GM23338 (cell line): Measurements from ENCODE around the gene CFAP251. TPM values are rescaled to one million over a fixed set of nuclear protein-coding genes. Genes with fewer than 3 reads are reported as not detected.

ENCODE experiments used
- ATAC-seq: fragments of 200-7000 bp; cut with Tn5 transposase; 3 replicates; pipeline ENCODE4 v1.9.1; 2020
- DNase-seq: peaks from one replicate; pipeline ENCODE4 v3.0.0-alpha.2; 2015; ENCODE audit warnings: low spot score
- H2AFZ ChIP-seq: fragments of 200-600 bp; sonication (generic); 2 replicates; pipeline ENCODE4 v1.8.0; 2016; ENCODE audit warnings: antibody characterized with exemption, mild to moderate bottlenecking, moderate library complexity
- H3F3A ChIP-seq: fragments of 200-600 bp; sonication (generic); replicated peaks from 2 replicates; pipeline ENCODE4 v1.8.0; 2017; ENCODE audit warnings: antibody characterized with exemption, mixed run types, low read depth
- H3K27ac ChIP-seq: fragments of 200-600 bp; sonication (generic); 2 replicates; pipeline ENCODE4 v1.6.1; 2016; ENCODE audit warnings: low read depth
- H3K27me3 ChIP-seq: fragments of 200-600 bp; sonication (generic); 2 replicates; pipeline ENCODE4 v1.8.0; 2016; ENCODE audit warnings: mild to moderate bottlenecking, mixed run types, moderate library complexity; ENCODE audit not compliant: insufficient read depth
- H3K36me3 ChIP-seq: fragments of 200-600 bp; sonication (generic); 2 replicates; pipeline ENCODE4 v1.8.0; 2016; ENCODE audit warnings: mild to moderate bottlenecking; ENCODE audit not compliant: insufficient read depth
- H3K4me1 ChIP-seq: fragments of 200-600 bp; sonication (generic); 2 replicates; pipeline ENCODE4 v1.8.0; 2016; ENCODE audit warnings: mild to moderate bottlenecking, moderate library complexity; ENCODE audit not compliant: insufficient read depth
- H3K4me2 ChIP-seq: fragments of 200-600 bp; sonication (generic); 2 replicates; pipeline ENCODE4 v1.7.1; 2017; ENCODE audit warnings: mixed run types
- H3K4me3 ChIP-seq: fragments of 200-600 bp; sonication (generic); 2 replicates; pipeline ENCODE4 v1.6.1; 2016; ENCODE audit warnings: mixed run types
- H3K79me2 ChIP-seq: fragments of 200-600 bp; sonication (generic); replicated peaks from 2 replicates; pipeline ENCODE4 v1.8.0; 2017; ENCODE audit warnings: mild to moderate bottlenecking; ENCODE audit not compliant: insufficient read depth
- H3K9me2 ChIP-seq: fragments of 200-600 bp; sonication (generic); 2 replicates; pipeline ENCODE4 v1.8.0; 2017; ENCODE audit not compliant: insufficient read depth
- H4K20me1 ChIP-seq: fragments of 200-600 bp; sonication (generic); replicated peaks from 2 replicates; pipeline ENCODE4 v1.8.0; 2017; ENCODE audit warnings: mild to moderate bottlenecking; ENCODE audit not compliant: insufficient read depth
- H3K27ac Mint-ChIP-seq: 2 replicates; pipeline ENCODE4 v1.8.0; 2020; ENCODE audit warnings: inconsistent platforms, mild to moderate bottlenecking, moderate library complexity, mixed read lengths
- H3K27me3 Mint-ChIP-seq: 3 replicates; pipeline ENCODE4 v1.8.0; 2022; ENCODE audit warnings: low read depth, mild to moderate bottlenecking, moderate library complexity, mixed read lengths, inconsistent platforms; ENCODE audit not compliant: insufficient read depth, poor library complexity
- H3K36me3 Mint-ChIP-seq: 3 replicates; pipeline ENCODE4 v1.8.0; 2021; ENCODE audit warnings: low read depth, mild to moderate bottlenecking, inconsistent platforms, moderate library complexity, mixed read lengths
- H3K4me1 Mint-ChIP-seq: 3 replicates; pipeline ENCODE4 v1.8.0; 2020; ENCODE audit warnings: mild to moderate bottlenecking, inconsistent platforms, mixed read lengths
- H3K4me3 Mint-ChIP-seq: 3 replicates; pipeline ENCODE4 v1.8.0; 2021; ENCODE audit warnings: moderate library complexity, mild to moderate bottlenecking, inconsistent platforms, mixed read lengths
- H3K9me3 Mint-ChIP-seq: 3 replicates; pipeline ENCODE4 v1.8.0; 2020; ENCODE audit warnings: moderate library complexity, mild to moderate bottlenecking, inconsistent platforms, mixed read lengths
- CTCF ChIP-seq, 2 experiments: fragments of 200-600 bp in 1 of 2; sonication (generic) in 1 of 2; conservative IDR thresholded peaks; 2 replicates each; pipeline versions ENCODE4 v1.5.1 to v1.6.1; 2016 to 2017; ENCODE audit warnings: antibody characterized with exemption in 2 of 2, low read depth in 2 of 2, mild to moderate bottlenecking in 2 of 2, moderate library complexity in 1 of 2
- ETS1 ChIP-seq: IDR thresholded peaks from 2 replicates; pipeline ENCODE4 v1.6.1; 2016; ENCODE audit warnings: antibody characterized with exemption
- REST ChIP-seq: IDR thresholded peaks from one replicate; pipeline ENCODE4 v1.6.1; 2018; ENCODE audit warnings: antibody characterized with exemption; ENCODE audit not compliant: unreplicated experiment
- ZNF462 ChIP-seq: fragments of 250-450 bp; sonication (Bioruptor Pico); IDR thresholded peaks from 2 replicates; pipeline ENCODE4 v1.5.0; 2020; ENCODE audit warnings: mild to moderate bottlenecking, moderate library complexity
- polyA plus RNA-seq: library from polyadenylated mRNA; unstranded; fragments of >200 nt; fragmentation: Nextera tagmentation; extraction: Ambion mirVana; gene quantifications from 2 replicates; pipeline ENCODE4 v1.2.1, GENCODE V29; 2016
- total RNA-seq: library from RNA; depleted of rRNA; stranded (reverse); fragments of >200 nt; shearing (Covaris generic); gene quantifications from 2 replicates; pipeline ENCODE4 v1.2.3, GENCODE V29; 2014

CFAP251 gene
- total and polyA plus RNA-seq, 2 experiments from 2014 or later = 1.4 to 2.5 TPM

- no peak for TF ChIP-seq ZNF462 (CRISPR knock-in tag)
These were observed 112.1 kb downstream of the CFAP251 start (continued) for GRCh38 chr12:122030424-122031035.

- H3K36me3 ChIP-seq = no peaks in the 10 kb centered on the region
- H2AFZ ChIP-seq = no peak overlapping the region
- no peak overlapping the region for H3K4me3 ChIP-seq
- TF ChIP-seq REST = no peak
- TF ChIP-seq ETS1 = no peak
- peak; percentile 64 to 76 for TF ChIP-seq CTCF (conservative IDR thresholded peaks at IDR 0.05; ENCODE audit: low read depth in 2 of 2)
- H3K4me1 Mint-ChIP-seq = peaks cover 24% of the 10 kb centered on the region
- no peaks in the 10 kb centered on the region; the same call in 1 of the 2 replicates for H3K4me1 ChIP-seq
- H3K27me3 ChIP-seq = no peaks in the 10 kb centered on the region
- peaks cover 31% of the 10 kb centered on the region for H3K79me2 ChIP-seq
- ATAC-seq = peak; percentile 94
- H3K36me3 Mint-ChIP-seq = peaks cover 18% of the 10 kb centered on the region
- H4K20me1 ChIP-seq = peaks cover 13% of the 10 kb centered on the region
- no peak overlapping the region for H3K27ac ChIP-seq
- no peaks in the 10 kb centered on the region for H3K9me2 ChIP-seq
- H3K9me3 Mint-ChIP-seq = no peaks in the 10 kb centered on the region; the same call in 2 of the 3 replicates
- peak; percentile 81 for DNase-seq
- H3K27me3 Mint-ChIP-seq = peaks cover 15% of the 10 kb centered on the region
- no peak overlapping the region for H3K4me3 Mint-ChIP-seq
- H3F3A ChIP-seq = peaks cover 4% of the 10 kb centered on the region; the same call in 1 of the 2 replicates
- H3K27ac Mint-ChIP-seq = no peak overlapping the region
- no peak overlapping the region for H3K4me2 ChIP-seq
These were observed 113.2 kb downstream of the CFAP251 start for GRCh38 chr12:122031342-122032216.
